ENCODE results near the gene CCDC102B.

Gene CCDC102B

GRCh38 chr18:69044215-69044614, 246.3 kb downstream of the CCDC102B start:
- in situ Hi-C loops (cut with HindIII; ENCODE audit: low pct_ligation_motif_present, low sequenced_read_pairs), result no loop called here
- H3K27me3 ChIP-seq (replicated peaks), result no peaks in the 10 kb centered on the region
- no peak for DNase-seq
- H3K4me3 ChIP-seq (ENCODE audit: low read depth, low read length), result no peak overlapping the region
- no peaks in the 10 kb centered on the region for H3K36me3 ChIP-seq (replicated peaks)
- TF ChIP-seq, protein P1, sequence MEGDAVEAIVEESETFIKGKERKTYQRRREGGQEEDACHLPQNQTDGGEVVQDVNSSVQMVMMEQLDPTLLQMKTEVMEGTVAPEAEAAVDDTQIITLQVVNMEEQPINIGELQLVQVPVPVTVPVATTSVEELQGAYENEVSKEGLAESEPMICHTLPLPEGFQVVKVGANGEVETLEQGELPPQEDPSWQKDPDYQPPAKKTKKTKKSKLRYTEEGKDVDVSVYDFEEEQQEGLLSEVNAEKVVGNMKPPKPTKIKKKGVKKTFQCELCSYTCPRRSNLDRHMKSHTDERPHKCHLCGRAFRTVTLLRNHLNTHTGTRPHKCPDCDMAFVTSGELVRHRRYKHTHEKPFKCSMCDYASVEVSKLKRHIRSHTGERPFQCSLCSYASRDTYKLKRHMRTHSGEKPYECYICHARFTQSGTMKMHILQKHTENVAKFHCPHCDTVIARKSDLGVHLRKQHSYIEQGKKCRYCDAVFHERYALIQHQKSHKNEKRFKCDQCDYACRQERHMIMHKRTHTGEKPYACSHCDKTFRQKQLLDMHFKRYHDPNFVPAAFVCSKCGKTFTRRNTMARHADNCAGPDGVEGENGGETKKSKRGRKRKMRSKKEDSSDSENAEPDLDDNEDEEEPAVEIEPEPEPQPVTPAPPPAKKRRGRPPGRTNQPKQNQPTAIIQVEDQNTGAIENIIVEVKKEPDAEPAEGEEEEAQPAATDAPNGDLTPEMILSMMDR (IDR thresholded peaks at IDR 0.05; ENCODE audit: low read depth, low read length, missing control alignments), result no peak
- no peak overlapping the region for H3K27ac ChIP-seq

DNA sequence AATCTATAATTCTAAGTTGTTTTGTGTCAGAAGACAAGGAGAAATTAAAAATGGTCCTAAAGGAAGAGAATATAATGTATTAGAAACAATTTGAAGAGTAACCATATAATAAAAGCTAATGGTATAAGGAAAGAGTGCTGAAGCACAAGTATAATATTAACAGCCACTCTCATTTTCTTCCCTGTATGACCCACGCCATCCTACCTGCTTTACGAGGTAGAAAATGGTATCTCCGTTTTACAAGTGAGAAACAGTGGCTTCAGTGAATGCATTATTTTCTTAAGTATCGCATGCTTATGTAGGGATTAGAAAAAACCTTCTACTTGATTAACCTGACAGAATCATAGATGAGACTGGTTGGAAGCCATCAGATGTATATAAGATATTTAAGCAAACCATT, 266.2 kb downstream of the CCDC102B start:
- H3K4me3 ChIP-seq (ENCODE audit: low read depth, low read length), result no peak overlapping the region
- H3K27ac ChIP-seq, result no peak overlapping the region
- no peaks in the 10 kb centered on the region for H3K36me3 ChIP-seq (replicated peaks)
- in situ Hi-C loops (cut with HindIII; ENCODE audit: low pct_ligation_motif_present, low sequenced_read_pairs), result no loop called here
- H3K27me3 ChIP-seq (replicated peaks), result no peaks in the 10 kb centered on the region
- DNase-seq, result no peak
- TF ChIP-seq, protein P1 (IDR thresholded peaks at IDR 0.05; ENCODE audit: low read depth, low read length, missing control alignments), result no peak

DNA sequence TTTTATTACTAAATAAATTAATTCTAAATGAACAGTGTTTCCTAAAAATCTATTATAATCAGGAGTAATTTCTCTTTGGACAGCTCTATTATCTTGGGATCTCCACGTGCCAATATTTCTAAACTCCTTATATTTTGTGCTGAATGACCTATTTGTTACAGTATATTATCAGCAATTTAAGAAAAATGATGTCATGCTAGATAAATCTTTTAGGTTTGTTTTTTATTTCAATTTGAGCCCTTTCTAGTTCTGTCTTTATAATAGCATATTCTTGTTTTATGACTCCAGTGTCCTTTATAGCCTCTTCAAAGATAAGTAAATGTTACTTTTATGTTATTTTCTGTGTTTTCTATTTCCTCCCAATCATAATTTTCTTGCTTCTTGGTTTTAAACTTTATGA, 269.2 kb downstream of the CCDC102B start:
- Histone ChIP-seq H3K4me3 (ENCODE audit: low read depth, low read length) (no peak overlapping the region), H3K36me3 (replicated peaks) (no peaks in the 10 kb centered on the region), H3K27me3 (replicated peaks) (no peaks in the 10 kb centered on the region), H3K27ac (no peak overlapping the region)
- TF ChIP-seq, protein P1 (IDR thresholded peaks at IDR 0.05; ENCODE audit: low read depth, low read length, missing control alignments), result no peak
- in situ Hi-C loops (cut with HindIII; ENCODE audit: low pct_ligation_motif_present, low sequenced_read_pairs), result no loop called here
- DNase-seq, result no peak

- in situ Hi-C loops (cut with HindIII; ENCODE audit: low pct_ligation_motif_present, low sequenced_read_pairs), result no loop called here
- TF ChIP-seq, protein P1 (IDR thresholded peaks at IDR 0.05; ENCODE audit: low read depth, low read length, missing control alignments), result no peak
Observed at GRCh38 chr18:69071680-69072079, 273.8 kb downstream of the CCDC102B start.

GRCh38 chr18:69081846-69082245, 284.0 kb downstream of the CCDC102B start:
- TF ChIP-seq, protein P1 (IDR thresholded peaks at IDR 0.05; ENCODE audit: low read depth, low read length, missing control alignments), result no peak
- H3K27me3 ChIP-seq (replicated peaks), result no peaks in the 10 kb centered on the region
- H3K36me3 ChIP-seq (replicated peaks), result no peaks in the 10 kb centered on the region
- no peak overlapping the region for H3K27ac ChIP-seq
- in situ Hi-C loops (cut with HindIII; ENCODE audit: low pct_ligation_motif_present, low sequenced_read_pairs), result no loop called here
- no peak for DNase-seq
- no peak overlapping the region for H3K4me3 ChIP-seq (ENCODE audit: low read depth, low read length)

More at GRCh38 chr18:69071680-69072079, 273.8 kb downstream of the CCDC102B start:
- no peaks in the 10 kb centered on the region for H3K27me3 ChIP-seq (replicated peaks)
- H3K4me3 ChIP-seq (ENCODE audit: low read depth, low read length), result no peak overlapping the region
- H3K36me3 ChIP-seq (replicated peaks), result no peaks in the 10 kb centered on the region
- no peak overlapping the region for H3K27ac ChIP-seq
- DNase-seq, result no peak

GRCh38 chr18:69082499-69082898, 284.6 kb downstream of the CCDC102B start:
- TF ChIP-seq, protein P1 (IDR thresholded peaks at IDR 0.05; ENCODE audit: low read depth, low read length, missing control alignments), result no peak
- Histone ChIP-seq H3K27me3 (replicated peaks) (no peaks in the 10 kb centered on the region), H3K4me3 (ENCODE audit: low read depth, low read length) (no peak overlapping the region), H3K36me3 (replicated peaks) (no peaks in the 10 kb centered on the region), H3K27ac (no peak overlapping the region)
- in situ Hi-C loops (cut with HindIII; ENCODE audit: low pct_ligation_motif_present, low sequenced_read_pairs), result no loop called here
- no peak for DNase-seq

Measured in brain microvascular endothelial cell (primary cell).